Fibroblast of pulmonary artery (primary cell): ENCODE results near the gene CGGBP1.

ENCODE experiments used
- DNase-seq: peaks from one replicate; pipeline ENCODE4 v3.0.0-alpha.2; 2010; ENCODE audit warnings: low read depth
- H3K4me3 ChIP-seq: replicated peaks from 2 replicates; pipeline ENCODE4 v1.5.1; 2011; ENCODE audit warnings: low read depth, mild to moderate bottlenecking, control low read depth, low read length, moderate library complexity
- CTCF ChIP-seq: IDR thresholded peaks from 2 replicates; pipeline ENCODE4 v1.5.1; 2011; ENCODE audit warnings: mild to moderate bottlenecking, control low read depth, low read length, inconsistent platforms; ENCODE audit errors: missing control alignments

CGGBP1 gene

GRCh38 chr3:88058581-88059379 is at the start of gene CGGBP1, which contains the start of gene ZNF654:
TSS of gene CGGBP1 (minus strand) at chr3:88059005. CDS start at chr3:88055976, 3,029 bp downstream.
TSS of gene ZNF654 (plus strand) at chr3:88059255. CDS start at chr3:88059320, 65 bp downstream.
- peak; percentile 99 for DNase-seq
- TF ChIP-seq CTCF = no peak
- peak within 1 kb of the TSS; percentile 92 for H3K4me3 ChIP-seq

GRCh38 chr3:88105325-88105724 is 46.5 kb upstream of the CGGBP1 start:
- TF ChIP-seq CTCF = no peak
- no peak overlapping the region for H3K4me3 ChIP-seq
- peak; percentile 50 for DNase-seq

GRCh38 chr3:88101142-88101541 is 42.3 kb upstream of the CGGBP1 start:
- no peak for TF ChIP-seq CTCF
- H3K4me3 ChIP-seq = no peak overlapping the region
- DNase-seq = no peak

- no peak overlapping the region for H3K4me3 ChIP-seq
- TF ChIP-seq CTCF = no peak
- DNase-seq = no peak
Measured at GRCh38 chr3:88093266-88093665, 34.5 kb upstream of the CGGBP1 start.

GRCh38 chr3:88092270-88092669 is 33.5 kb upstream of the CGGBP1 start:
- DNase-seq = no peak
- H3K4me3 ChIP-seq = no peak overlapping the region

GRCh38 chr3:88090681-88091080 is 31.9 kb upstream of the CGGBP1 start:
- TF ChIP-seq CTCF = no peak
- H3K4me3 ChIP-seq = no peak overlapping the region
- no peak for DNase-seq

More at GRCh38 chr3:88092270-88092669, 33.5 kb upstream of the CGGBP1 start:
- TF ChIP-seq CTCF = no peak

- no peak for DNase-seq
- no peak overlapping the region for H3K4me3 ChIP-seq
- no peak for TF ChIP-seq CTCF
Measured at GRCh38 chr3:88084097-88084501, 25.3 kb upstream of the CGGBP1 start.
